Activated CD4-positive, CD25-positive, alpha-beta regulatory T cell treated with anti-CD3 and anti-CD28 coated beads, Interleukin-2, amount 50 U/mL, for 16 hours (primary cell): ENCODE results near the gene SNAI1.
"Not testable (repeated sequence)": the region's sequence is repeated elsewhere in the genome, so short reads cannot be mapped to it uniquely, and the experiment has no call there.

Source experiments
- DNase-seq: peaks from one replicate; pipeline ENCODE4 v3.0.0-alpha.2; 2020; ENCODE audit warnings: low read depth, low spot score

The SNAI1 gene

DNA sequence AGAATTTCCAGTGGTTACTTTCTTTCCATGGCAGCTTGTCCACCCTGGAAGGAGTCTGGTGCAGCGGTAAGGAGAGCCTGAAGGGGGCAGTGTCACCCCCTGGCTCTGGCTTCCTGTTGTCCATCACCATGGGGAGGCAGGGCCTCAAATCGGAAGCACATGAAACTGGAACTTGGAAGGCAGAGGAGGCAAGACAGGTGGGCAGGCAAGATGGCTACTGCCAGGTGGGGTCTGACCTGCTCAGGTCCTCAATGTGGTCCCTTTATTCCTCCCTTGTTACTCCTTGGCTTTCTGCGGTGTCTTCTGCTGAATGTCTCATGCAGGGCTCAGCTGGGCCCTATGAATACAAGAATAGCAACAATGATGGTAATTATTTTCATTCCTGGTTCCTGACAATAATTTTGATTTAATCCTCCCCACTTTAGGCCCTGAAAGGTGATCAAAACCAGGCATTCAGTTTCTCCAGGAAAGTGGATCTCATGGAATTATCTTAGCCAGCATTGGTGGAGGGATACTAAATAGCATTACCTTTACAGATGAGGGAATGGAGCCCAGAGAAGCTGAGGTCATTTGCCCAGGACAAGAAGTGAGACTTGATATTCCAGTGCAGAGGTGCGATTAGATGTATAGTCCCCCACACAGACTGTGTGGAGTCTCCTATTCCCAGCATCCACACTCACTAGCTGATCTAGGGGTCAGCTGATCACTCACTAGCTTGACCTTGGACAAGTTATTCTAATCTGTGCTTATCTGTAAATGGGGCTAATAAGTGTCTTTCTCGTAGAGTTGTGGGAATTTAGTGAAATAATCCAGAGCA lies 17.6 kb upstream of the SNAI1 start:
- no peak for DNase-seq

DNA sequence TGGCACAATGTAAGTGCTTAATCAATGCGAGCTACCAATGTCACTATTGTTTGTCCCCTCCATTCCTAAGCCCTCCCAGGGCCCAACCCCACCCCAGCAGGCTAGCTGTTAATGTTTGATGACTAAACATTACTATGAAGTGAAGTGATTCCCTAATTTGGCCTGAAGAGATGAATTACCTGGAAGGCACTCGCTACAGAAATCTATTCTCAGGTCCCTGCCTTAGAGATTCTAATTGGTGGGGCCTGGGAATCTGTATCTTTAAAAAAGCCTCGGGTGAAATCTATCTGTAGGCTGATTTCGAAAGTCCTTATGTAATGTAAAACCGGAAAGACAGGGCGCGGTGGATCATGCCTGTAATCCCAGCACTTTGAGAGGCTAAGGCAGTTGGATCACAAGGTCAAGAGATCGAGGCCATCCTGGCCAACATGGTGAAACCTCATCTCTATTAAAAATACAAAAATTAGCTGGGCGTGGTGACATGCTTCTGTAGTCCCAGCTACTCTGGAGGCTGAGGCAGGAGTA lies 16.9 kb upstream of the SNAI1 start:
- DNase-seq: no peak

DNA sequence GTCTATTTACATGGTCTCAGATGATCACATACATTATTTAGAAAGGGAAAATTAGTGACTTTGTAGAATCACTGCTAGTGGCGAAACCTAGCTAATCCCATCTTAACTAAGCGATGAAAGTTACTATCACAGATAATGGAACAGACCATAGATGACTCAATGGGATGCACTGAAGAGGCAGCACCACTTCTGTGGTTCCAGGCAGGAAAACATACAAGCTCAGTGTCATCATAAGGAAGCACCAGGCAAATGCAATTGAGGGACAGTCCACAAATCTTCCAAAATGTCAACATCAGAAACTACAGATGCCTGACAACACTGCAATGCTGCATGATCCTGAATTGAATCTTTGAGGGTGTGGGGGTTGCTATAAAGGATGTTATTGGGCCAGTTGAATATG lies 15.9 kb upstream of the SNAI1 start:
- DNase-seq: no peak

DNA sequence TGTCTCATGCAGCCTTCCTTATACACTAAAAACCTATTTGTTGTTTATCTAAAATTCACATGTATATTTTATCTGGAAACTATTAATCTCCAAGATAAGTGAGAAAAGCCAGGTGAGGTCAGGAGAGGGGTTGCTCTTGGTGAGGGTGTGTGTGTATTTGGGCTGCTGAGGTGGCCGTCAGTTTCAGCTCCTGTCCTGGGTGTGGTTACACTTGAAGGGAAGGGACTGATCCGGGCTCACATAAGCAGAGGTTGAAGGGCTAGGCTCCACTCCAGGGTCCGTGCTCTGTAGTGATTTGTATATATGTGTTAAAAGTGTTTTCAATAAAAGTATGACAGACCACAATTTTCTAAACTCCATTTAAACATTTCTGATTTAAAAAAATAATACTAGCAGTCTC lies 13.5 kb upstream of the SNAI1 start:
- no peak for DNase-seq

DNA sequence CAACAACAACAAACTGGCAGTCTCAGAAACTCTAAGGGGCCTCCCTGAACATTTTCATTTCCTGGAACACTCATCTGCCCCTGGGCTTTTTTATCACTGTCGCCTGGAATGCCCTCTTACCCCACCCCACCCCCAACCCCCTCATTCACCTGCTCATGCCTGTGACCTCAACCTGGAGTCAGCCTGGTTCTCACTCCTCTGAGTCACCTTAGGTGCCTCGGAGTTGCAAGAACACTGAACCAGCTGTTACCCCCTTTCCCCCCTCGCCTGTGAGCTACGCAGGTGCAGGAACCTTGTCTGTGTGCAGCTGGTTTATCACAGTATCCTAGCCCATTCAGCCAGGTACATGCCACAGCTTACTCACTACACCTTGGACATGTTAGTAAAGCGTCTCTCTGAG lies 12.8 kb upstream of the SNAI1 start:
- DNase-seq: no peak

DNA sequence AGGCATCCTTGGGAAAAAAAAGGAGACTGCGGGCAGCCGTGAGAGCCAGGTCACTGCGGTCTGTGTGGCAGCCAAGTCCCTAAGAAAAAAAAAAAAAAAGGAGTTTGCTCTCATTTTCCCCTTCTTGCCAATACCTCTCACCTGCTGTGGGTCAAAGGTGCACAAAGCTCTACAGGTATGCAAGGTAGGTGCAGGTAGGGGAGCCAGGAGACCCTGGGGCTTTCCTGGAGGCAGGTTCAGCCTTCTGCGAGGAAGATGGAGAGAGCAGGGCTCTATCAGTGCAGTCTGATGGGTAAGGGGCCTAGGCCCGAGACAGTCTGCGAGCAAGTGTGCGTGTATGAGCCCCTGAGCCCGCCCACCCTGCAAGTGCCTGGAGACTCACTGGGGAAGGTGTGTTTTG lies 12.3 kb upstream of the SNAI1 start:
- no peak for DNase-seq

DNA sequence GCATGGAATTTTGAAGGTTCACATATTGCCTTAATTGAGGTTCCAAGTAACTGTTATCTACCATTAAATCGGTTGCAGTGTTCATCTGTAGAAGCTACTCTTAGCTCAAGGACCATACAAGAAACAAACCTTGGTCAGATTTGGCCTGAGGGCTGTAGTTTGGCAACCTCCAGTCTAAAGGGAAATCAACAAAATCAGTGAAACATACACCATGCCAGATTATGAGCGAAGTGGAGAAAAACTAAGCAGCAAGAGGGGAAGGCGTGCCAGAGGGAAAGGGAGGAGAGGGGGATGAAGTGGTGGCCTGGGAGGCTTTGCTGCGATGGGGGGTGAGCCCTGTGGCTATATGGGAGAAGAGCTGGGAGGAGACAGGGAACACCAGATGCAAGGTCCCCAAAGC lies 8.8 kb upstream of the SNAI1 start:
- no peak for DNase-seq

DNA sequence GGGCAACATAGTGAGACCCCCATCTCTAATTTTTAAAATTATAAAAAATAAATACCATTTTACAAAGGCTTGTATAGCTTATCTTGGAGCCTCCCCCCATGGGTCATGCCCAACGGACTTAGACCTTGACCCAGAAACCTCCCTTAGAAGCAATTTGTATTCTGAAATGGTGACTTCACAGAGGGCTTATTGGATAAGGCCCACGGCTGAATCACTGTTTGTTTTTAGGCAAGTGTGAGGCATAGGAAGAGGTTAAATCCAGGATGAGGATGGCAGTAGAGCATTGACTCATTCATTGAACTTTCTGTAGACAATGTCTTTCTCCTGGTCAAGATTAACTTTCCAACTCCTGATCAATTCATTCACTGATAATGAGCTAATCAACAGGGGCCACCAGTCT lies 6.2 kb upstream of the SNAI1 start:
- no peak for DNase-seq

DNA sequence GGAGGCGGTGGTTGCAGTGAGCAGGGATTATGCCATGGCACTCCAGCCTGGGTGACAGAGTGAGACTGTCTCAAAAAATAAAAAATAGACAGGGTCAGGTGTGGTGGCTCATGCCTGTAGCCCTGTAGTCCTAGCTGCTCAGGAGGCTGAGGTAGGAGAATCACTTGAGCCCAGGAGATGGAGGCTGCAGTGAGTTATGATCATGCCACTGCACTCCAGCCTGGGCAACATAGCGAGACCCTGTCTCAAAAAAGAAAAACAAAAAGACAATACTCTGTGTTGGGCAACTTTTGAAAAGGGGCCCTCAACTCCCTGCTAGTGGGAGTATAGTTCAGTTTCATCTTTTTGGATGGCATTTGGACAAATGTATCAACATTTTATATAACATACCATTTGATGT lies 5.0 kb upstream of the SNAI1 start:
- not testable (repeated sequence) for DNase-seq

DNA sequence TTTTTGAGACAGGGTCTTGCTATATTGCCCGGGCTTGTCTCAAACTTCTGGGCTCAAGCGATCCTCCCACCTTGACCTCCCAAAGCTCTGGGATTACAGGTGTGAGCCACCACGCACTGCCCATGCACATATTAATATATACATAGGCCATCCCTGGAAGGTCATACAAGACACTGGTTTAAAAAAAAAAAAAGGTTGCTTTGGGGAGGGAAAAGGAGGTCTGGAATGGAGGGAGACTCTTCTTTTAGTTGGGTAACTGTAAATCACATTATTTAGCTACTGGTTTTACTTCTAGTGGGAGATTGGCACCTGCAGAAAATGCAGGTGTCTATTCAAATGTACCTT lies 4.1 kb upstream of the SNAI1 start:
- no peak for DNase-seq

DNA sequence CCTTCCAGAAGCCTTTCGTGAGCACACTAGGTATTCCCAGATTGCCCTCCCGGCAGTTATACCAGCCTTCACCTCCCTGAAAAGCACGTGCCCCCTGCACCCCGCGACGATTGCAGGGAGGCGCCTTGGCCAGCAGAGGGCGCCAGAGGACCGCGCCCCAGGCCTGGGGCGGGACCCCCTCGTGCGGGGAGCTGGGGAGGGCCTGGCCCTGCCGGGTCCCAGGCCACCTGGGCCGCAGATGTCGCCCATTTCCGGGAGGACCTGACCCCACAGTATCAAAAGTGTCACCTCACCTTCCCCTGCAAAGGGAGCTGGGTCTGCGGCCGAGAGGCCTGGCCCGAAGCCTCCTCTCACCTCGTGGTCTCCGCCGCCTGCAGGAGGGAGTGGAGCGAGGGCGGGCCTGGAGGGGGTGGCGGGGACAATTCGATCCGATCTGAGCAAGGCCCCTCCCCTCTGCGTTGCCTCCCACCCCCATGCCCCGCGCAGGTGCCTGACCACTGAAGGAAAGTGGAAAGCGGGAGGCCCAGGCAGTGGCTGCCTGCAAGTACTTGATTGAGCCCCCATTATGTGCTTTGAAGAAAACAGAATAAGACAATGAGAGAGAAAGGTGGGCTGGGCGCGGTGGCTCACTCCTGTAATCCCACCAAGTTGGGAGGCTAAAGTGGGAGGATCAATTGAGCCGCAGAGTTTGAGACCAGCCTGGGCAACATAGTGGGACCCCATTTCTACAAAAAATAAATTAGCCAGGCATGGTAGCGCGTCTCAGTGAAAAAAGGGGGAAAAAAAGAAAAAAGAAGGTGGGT lies 3.5 kb upstream of the SNAI1 start:
- DNase-seq: peak; percentile 54

DNA sequence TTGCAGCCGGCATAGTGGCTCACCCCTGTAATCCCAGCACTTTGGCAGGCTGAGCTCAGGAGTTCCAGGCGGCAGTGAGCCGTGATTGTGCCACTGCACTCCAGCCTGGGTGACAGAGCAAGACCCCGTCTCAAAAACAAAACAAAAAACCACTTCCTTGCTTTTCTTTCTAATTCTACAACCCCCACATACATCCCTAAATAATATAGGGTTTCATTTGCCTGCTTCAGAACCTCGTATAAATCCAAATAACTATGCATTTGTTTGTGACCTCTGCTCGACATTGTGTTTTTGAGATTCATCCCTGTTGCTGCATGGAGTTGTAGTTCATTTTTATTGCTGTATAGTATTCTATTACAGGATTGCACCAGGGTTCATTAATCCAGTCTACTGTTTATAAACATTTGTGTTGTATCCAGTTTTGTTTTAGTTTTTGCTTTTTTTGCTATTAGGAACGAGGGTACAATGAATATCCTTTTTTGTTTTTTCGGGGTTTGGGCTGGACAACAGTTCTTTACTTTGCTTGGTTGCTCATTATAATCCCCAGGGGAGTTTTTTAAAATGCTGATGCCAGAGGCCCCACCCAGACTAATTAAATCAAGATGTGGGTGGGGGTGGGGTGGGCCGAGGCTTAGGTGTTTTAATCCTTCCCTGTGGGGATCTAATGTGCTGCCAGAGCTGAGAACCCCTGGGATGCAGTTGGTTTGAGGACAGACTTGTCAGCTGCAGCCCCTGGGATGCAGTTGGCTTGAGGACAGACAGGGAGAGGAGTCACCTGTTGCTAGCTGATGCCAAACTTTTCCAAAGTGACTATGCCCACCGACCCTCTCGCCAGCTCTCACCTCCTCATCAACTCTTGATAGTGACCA lies 2.4 kb upstream of the SNAI1 start:
- DNase-seq: no peak

DNA sequence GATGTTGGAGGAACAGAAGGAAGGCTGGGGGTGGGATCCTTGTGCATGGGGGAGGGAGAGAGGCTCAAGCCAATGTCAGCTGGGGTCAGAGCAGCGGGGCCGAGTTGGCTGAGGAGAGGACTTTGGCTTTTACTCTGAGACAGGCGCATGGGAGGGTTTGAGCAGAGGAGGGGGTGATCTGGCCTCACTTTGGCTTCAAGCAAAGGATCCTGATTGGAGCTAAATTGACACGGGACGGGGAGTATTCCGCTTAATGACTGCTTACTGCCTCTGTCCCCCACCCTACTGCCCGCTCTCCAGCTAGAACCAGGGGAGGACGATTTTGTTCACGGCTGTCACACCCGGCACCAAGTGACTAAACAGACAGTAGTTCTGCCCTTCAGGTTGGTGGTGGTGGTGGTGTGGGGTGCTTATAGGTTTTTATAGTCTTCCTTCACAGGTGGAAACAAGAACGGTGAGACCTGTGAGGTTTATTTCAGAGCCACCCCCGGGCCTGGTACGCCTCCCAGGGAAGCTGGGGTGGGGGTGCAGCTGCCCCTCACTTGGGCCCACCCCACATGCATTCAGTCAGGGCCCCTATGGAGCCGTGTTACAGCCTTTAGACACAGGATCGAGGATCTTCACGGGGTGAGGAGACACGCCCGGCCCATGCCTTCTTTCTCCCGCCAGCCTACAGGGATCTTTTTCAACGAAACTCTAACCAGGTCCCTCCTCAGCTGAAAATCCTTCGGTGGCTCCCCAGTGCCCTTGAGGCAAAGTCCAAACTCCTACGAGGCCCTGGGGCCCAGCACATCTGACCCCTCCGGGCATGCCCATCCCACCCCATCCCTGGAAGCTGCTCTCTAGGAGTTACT lies 1.3 kb upstream of the SNAI1 start:
- DNase-seq: no peak

DNA sequence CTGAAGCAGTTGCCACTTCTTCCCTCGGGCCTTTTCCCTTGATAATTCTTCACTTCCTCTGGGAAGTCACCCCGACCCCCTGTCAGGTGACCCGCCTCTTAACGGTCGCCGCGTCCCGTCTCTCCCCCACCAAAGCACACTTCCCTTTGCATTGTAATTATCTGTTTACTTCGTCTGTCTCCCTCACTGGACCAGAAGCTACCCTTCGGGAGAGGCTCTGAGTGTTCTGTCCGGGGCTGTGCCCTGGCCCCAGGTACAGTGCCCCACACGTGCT lies 771 bp upstream of the SNAI1 start:
- no peak for DNase-seq

DNA sequence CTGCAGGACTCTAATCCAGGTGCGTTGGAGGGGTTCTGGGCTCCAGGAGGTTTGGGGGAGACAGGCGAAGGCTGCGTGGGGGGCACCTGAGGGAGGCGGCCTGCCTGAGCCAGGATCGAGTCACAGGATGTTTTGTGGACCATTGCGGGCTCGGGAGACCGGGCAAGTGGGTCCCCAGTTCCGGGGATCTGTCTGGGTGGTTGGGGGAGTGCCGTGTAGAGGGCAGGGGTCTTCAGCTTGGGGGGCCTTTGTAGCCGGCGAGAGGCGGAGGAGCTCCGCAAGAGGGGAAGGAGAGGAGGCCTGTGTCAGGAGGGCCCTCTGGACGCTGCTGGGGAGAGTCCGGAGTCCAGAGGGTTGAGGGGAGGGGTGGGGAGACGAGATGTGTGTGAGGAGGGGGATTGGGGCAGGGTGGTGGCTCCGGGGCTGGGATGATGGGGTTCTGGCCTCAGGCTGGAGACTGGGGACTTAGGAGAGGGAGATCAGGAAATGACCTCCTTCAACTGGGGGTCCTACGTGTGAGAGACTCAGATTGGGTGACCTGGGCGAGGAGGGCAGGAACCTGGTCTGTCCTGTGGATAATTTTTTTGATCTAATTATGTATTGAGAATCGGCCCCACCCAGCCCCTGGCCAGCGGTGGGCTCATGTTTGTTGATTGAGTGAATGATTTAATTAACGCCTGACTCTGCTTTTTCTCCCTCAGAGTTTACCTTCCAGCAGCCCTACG lies 505 bp downstream of the SNAI1 start:
- no peak for DNase-seq

DNA sequence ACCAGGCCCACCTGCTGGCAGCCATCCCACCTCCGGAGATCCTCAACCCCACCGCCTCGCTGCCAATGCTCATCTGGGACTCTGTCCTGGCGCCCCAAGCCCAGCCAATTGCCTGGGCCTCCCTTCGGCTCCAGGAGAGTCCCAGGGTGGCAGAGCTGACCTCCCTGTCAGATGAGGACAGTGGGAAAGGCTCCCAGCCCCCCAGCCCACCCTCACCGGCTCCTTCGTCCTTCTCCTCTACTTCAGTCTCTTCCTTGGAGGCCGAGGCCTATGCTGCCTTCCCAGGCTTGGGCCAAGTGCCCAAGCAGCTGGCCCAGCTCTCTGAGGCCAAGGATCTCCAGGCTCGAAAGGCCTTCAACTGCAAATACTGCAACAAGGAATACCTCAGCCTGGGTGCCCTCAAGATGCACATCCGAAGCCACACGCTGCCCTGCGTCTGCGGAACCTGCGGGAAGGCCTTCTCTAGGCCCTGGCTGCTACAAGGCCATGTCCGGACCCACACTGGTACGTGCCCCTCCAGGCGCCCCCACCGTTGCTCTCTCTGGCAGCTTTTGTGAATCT lies 1.1 kb downstream of the SNAI1 start:
- DNase-seq: no peak

DNA sequence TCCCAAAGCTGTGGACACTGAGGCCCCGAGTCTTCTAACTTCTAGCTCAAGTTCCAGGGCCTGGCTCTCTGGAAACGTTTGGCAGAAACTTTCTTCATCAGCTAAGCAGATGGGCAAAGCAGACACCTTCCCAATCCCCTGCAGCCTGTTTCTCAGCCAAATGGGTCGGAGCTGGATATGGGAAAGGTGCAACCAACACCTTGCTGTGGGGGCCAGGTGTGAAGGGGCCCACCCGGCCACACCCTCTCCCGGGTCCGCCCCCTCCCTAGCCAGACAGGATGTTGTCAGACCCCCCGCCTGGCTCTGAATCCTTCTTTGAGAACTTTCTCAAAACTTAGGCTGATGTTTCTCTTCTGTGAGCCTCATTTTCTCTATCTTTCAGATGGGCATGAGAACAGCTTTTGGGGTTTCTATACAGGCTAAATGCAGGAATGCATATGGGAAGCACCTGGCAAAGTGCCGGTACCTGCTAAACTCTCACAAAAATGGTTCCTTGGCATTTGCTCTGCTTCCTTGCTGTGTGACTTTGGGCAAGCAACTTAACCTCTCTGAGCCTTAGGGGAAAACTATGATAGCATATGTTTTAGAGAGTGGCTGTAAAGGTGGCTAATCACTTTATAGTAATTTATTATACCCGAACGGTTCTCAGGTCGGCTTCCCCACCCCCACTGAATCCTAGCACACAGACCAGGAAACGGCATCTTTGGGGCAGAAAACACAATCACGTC lies 1.8 kb downstream of the SNAI1 start:
- no peak for DNase-seq

DNA sequence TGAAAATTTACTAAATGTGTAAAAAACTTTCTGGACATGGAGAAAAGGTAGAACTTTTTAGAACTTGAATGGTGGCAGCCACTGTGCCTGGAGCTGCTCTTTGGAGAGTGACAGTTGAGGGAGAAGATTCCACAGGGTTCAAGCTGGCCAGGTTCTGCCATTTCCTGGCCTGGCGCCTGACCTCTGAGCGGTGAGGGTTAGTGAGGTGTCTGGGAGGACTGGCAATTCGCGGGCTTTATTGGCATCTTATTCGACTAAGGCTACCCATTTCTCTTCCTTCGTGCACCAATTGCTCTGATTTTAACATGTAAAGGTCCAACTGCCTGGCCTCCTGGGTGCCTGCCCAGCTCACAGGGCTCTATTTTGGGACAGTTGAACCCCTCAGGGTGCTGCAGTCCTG lies 2.4 kb downstream of the SNAI1 start:
- no peak for DNase-seq

DNA sequence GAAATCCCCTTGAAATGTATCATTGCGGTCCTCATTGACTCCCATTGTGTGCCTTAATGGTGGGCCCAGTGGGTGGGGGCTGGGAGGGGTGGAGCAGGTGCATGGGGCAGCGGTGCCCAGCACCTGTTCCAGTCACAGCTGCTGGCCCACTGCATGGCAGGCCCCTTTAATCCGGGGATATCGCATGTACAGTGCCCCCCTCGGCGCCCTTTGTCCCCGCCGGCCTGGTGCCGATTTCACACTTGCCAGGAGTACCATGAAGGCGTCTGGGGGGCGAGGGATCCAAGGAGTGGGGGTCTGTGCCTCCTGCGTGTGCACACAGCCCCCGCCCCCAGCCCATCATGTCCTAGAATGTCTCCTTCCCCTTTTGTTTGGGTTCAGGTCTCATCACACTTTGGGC lies 2.8 kb downstream of the SNAI1 start:
- DNase-seq: no peak

DNA sequence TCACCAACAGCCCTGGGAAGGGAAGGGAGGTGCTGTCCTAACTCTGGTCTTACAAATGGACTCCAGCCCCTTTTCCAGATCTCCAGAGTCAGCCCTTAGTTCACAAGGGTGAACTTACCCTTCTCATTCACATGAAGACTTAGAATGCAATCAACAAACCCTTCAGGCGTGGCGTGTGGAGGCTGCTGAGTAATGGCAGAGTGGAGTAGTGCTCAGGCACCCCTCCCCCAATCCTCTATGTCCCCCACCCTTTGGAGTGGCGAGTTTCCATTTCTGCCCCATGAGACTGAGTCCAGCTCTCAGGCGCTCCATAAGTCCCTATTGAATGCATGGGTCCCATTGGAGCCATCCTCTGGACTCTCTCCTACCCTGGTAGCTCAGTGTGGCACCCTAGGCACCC lies 3.3 kb downstream of the SNAI1 start:
- DNase-seq: no peak
